HG03103 (cell line): ENCODE data around the gene UBE2H.
A peak's percentile ranks its signal among the peaks of the same experiment; 100 is the strongest.
"Not testable (repeated sequence)": the region's sequence is repeated elsewhere in the genome, so short reads cannot be mapped to it uniquely, and the experiment has no call there.

Experiments used
- ATAC-seq: cut with Tn5 transposase; IDR thresholded peaks from one replicate; pipeline ENCODE4 v1.9.1; 2021; ENCODE audit warnings: low read depth; ENCODE audit not compliant: unreplicated experiment

Gene UBE2H

DNA sequence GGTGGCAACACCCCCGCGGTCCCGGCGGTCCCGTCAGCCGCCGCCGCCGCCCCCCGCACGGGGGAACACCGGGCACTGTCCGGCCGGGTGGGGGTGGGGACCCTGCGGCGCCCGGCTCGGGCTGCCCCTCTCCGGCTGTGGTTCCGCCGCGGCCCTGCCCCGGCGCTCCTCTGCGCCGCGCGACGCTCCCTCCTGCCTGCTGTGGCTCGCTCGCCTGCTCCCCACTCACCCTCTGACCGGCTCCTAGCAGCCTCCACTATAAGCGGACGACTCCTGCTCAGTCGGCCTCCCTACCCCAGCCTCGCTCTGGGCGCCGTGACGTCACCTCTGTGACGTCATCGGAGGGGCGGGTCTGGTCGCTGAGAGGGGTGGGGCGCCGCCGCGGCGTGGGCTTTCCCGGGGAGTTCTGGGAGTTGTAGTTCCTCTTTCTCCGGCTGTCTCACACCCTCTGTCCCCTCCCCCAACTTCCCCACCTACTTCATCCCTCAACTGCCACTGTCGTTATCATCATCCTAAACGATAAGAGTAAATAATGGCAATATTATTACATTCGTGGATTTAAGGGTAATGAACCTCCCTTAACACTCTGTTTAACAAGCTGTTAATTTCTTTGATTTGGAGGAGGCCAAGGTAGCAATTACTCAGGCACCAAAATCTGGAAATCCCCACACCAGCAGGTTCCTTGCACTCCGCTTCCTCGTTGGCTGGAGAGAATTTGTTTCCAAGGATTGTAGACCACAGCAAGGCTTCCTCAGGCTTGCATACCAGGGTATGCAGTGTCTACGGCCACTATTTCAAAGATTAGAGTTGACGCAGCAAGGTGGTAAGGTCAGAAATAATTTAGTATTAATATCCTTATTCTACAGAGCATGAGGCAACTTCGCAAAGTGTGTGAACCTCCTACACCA, at the start of gene UBE2H:
Gene UBE2H (minus strand): TSS at position 308 of the 908 bp plus-strand sequence. CDS start 405 bp downstream, outside the sequence.
- ATAC-seq = peak; percentile 51

DNA sequence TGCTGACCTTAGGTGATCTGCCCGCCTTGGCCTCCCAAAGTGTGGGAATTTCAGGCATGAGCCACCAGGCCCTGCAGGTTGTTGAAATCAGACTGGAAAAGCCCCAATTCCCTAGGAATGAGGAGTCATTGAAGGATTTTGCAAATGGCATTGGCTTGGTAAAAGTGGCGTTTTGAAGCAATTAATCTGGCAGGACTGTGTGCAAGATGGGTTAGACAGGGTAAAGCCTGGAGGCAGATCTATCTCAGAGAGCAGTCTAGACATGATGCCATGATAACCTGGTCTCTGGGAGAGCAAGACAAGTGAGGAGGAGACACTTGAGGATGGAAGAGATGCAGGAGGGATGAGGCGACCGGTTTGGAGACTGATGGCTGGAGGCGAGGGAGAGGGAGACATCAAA, 45.7 kb upstream of the UBE2H start:
- no peak for ATAC-seq

DNA sequence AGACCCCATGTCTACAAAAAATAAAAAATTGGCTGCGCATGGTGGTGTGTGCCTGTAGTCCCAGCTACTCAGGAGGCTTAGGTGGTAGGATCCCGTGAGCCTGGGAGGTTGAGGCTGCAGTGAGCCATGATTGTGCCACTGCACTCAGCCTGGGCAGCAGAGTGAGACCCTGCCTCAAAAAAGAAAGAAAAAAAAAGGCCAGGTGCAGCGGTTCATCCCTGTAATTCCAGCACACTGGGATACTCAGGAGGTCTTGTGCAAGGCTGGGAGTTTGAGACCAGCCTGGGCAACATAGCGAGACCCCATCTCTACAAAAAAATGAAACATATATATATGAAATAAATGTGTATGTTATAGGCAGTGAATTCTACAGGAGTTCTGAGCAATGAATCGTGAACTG, 44.5 kb upstream of the UBE2H start:
- ATAC-seq = no peak

DNA sequence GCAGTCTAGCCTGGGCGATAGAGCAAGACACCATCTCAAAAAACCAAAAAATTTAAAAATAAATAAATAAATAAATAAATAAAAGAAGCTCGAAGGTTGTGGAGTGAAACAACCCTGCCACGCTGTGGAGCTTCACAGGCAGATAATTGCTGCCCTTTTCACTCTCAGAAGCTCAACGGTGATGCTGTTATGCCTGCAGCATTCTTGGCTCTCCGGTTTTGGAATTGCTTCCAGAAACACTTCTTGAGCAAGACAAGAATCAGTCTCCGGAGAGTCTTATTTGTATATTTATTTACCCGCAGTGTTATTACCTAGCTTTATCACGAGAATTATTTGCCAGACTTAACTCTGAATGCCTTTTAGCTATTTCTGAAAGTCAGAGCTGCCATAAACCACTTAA, 40.5 kb upstream of the UBE2H start:
- no peak for ATAC-seq

DNA sequence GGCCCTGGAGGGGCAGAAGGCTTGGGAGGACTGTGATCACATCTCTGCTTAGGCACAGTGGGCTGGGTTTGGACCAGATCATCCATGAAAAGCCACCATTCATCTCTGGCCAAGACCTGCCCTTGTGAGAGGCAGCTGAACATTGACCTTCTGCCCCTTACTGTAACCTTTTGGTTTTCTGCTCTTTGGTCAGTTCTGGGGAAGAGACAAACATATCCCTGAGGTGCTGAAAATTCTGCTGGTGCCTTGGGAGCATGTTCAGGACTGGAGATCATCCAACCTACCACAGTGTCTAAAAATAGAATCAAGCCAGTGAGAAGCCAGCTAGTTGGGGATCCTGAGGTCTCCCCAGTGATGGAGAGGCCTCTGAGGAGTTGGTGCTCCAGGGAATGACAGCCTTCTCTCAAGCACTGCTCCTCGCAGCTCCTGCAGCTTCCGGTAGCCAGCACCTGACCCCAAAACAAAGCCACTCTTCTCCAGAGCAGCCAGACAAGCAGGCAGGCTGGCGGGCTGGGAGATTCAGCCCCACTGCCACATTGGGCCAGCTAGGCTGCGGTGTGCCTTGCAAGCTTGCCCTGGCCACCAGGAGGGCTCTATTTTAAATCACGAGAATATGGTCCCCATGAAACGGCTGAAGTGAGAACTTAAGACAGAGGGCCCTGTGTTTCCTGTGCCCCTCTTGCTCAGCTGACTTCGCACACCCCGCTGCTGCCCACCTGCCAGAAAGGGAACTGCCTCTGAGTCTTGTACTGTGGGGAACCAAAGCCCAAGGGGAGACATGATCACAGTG, 37.8 kb upstream of the UBE2H start:
- no peak for ATAC-seq

DNA sequence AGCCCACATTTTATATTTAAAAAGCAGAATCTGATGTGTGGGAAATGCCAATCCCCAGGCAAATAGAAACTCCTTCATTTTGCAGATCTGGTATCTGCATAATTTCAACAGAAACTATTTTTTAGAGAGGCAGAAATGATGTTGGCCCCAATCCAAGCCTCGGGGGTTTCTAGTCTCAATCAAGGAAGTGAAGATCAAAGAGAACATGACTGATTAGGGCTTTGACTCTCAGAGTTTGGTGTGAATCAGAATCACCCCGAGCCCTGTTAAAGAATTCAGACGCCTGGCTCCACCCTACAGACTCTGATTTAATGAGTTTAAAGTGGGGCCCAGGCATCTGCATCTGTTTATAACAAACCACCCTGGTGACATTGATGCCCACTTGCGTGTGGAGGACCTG, 36.7 kb upstream of the UBE2H start:
- no peak for ATAC-seq

DNA sequence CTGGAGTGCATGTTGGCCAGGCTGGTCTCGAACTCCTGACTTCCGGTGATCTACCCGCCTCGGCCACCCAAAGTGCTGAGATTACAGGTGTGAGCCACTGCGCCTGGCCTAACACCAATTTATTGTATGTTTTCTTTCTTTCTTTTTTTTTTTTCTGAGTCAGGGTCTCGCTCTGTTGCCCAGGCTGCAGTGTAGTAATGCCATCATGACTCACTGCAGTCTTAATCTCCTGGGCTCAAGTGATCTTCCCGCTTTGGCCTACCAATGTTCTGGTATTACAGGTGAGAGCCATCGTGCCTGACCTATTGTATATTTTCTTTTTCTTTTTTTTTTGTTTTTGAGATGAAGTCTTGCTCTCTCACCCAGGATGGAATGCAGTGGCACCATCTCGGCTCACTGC, 33.8 kb upstream of the UBE2H start:
- ATAC-seq = no peak

DNA sequence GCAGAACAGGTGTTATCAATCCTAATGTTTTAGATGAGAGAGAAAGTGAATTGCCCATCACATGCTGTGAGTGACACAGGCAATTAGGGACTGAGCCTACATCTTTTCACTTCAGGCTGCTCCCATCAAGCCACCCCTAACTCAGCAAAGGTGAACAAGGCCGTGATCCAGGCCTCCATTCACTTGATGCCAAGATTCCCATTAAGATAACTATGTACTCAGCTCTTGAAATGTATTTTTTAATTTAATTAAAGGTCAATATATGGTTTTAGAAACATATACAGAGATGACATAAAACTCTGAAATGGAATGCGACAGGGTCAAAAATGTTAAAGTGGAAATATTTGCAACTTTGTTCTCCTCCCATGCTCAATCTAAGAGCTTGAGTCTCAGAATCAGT, 27.9 kb upstream of the UBE2H start:
- ATAC-seq = no peak

DNA sequence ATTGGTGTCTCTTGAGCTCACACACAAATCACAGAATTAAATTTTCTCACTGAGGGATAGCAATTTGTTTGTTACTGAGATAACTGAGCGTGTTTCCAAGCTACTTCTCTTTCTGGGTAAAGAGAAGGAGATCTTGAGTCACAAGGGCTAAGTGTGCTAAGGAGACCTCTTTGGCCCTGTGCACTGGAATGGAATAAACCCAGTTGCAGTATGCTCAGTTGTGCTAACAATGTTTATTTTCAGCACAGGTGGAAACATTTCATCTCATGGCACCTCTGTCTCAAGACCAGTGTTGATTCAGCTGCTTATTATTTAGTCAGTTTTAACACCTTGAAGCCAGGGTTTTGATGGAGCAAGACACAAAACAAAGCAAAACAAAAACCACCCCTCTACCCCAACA, 22.5 kb upstream of the UBE2H start:
- ATAC-seq = no peak

DNA sequence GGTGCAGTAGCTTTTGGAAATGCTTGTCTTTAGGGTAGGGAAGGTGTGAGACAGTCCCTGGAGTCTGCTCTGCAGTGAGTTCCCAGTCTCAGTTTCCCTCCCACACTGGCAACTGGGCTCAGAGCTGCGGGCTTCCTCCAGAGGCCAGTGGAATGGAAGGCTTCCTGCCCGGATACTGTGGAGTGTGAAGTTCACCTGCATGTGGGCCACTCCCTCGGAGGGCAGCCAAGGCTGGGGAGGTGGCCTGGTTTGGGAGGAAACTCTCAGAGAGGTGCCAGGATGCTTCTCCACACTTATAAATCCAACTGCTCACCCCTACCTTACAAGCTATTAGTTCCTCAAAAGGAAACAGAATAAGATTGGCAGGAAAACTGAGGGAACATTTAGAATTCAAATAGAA, 18.1 kb upstream of the UBE2H start:
- no peak for ATAC-seq

DNA sequence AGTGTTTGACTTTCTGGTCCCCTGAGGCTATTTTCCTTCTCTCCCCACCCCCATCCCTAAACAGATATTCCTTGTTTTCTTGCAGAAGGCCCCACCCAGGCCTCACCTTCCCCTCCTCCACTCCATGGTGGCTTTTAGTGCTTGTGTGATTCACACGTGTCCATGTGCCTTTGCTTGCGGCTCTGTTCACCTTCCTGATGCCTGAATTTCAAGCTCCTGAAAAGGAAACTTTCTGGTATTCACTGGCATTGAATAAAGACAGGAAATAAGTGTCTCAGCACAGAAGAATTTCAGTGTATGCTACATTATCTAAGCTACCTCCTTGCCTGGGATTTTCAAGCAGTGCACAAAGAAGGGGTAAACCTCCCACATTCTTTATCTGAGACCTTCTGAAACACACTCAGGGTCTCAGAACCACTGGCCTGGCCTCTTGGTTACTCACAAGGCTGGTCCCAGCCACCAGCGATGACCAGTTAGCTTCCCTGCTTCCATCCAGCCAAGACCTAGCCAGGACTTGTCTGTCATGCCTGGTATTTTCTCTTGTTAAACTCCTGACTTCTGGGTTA, 17.2 kb upstream of the UBE2H start:
- no peak for ATAC-seq

DNA sequence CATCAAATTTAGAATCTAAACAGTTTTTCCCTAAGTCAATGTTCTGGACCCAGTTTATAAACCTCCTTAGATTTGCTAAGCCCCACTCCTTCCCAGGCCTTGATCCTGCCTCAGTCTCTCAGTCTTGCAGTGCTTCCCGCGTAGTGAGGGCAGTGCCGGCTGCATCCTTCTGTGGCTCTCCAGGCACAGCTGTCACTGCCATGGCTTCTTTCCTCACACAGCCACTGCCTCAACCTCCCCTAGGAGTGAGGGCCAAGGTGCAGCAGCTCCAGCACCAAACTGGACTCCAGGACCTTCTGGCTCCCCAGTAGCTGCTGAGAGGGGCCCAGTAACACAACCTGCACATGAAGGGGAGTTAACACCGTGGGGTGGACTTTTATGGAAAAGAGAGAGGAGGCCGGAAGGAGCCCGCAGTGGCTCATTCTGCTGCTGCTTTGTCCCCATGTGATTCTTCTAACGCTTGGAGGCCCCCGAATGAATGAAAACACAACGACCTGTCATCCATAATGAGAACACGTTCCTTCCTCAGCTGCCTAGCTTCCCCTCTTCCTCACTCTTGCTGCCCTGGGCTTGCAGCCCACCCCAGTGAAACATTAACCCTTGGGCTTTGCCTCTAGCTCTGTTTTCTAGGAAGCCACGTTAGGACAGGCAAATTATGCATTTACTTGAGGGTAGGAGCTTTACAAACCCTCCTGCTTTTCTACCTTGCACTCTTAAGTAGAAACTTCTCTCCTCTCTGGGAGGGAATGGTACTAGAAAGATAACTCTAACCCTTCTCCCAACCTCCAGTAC, 16.0 kb upstream of the UBE2H start:
- ATAC-seq = no peak

DNA sequence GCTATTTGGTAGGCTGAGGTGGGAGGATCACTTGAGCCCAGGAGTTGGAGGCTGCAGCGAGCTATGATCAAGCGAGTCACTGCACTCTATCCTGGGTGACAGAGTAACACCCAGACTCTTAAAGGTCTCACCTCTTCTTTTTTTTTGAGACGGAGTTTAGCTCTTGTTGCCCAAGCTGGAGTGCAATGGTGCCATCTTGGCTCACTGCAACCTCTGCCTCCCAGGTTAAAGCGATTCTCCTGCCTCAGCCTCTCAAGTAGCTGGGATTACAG, 7.4 kb upstream of the UBE2H start:
- not testable (repeated sequence) for ATAC-seq

DNA sequence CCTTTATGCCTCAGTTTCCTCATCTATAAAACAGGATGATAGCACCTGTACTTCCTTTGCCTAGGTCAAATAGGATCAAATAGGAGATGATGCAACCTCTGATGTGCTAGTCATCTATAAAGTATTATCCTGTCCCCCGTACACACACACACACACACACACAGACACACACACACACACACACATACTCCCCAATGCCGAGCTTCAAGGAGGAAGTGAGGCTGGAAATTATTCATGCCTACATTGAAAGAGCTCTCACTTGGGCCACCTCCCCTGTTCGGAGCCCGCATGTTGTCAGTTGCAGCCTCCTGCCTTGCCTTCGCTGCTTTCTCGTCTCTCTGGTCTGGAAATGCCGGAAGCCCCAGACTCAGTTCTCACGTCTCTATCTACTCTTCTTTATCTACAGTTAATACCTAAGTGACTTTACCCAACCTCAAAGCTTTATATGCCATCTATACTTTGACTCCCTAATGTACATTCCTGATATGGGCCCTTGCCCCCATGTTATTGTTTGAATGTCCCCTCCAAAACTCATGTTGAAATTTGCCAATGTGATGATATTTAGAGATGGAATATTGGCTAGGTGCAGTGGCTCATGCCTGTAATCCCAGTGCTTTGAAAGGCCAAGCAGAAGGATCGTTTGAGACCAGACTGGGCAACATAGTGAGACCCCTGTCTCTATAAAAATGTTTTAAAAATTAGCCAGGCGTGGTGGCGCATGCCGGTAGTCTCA, 6.9 kb upstream of the UBE2H start:
- no peak for ATAC-seq

DNA sequence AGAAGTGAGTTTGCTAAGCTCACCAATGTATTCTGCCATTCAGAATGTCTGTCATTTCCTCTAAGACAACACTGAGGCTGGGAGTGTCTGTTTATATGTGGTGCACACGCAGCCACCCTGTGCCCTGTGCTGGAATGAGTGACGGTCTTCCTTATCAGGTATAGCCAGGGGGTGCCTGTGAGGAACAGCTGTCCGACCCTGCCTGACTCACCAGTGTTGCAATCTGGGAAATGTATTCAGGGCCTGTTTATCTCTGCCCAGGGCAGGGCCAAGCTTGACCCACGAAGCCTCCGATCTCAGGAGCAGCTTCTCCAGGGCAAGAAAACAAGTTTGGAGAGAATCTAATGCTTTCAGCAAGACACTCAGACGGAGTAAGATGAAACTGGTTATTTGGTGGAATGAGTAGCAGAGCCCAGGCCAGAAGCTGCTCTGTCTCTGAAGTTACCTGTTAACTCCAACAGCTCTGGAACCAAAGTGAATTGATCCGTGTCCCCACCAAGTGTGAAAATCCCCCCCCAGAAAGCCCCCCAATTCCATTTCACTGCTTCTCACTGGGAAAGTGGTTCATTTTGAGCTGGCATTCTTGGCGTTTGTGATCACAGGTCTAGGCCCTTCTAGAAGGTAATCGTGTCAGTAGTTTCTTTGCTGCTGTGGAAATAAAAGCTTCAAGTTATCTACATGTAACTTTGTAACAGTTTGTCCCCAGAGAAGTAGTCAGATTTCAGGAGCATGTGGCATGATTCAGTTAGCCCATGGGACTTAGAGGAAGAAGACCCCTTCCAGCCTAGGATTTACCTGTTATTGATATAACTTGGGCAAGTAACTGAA, 6.1 kb upstream of the UBE2H start:
- no peak for ATAC-seq

DNA sequence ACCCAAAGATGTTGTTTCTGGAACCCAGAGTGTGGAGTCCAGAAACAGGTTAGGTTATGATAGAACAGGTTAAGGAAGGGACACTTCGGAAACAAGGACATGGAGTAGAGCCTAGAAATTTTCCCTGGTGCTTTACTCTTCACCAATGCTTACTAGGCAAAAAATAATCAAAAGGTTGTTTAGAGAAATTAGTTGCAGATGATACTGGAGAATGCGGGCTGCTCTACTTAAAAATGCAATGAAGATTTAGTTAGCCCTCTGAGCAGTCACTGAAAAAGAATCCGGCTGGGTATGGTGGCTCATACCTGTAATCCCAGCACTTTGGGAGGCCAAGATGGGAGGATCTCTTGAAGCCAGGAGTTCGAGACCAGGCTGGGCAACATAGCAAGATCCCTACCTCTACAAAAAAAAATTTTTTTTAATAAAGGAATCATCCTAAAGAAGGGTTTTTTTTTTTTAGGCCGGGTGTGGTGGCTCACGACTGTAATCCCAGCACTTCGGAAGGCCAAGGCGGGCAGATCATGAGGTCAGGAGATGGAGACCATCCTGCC, 3.3 kb upstream of the UBE2H start:
- no peak for ATAC-seq

DNA sequence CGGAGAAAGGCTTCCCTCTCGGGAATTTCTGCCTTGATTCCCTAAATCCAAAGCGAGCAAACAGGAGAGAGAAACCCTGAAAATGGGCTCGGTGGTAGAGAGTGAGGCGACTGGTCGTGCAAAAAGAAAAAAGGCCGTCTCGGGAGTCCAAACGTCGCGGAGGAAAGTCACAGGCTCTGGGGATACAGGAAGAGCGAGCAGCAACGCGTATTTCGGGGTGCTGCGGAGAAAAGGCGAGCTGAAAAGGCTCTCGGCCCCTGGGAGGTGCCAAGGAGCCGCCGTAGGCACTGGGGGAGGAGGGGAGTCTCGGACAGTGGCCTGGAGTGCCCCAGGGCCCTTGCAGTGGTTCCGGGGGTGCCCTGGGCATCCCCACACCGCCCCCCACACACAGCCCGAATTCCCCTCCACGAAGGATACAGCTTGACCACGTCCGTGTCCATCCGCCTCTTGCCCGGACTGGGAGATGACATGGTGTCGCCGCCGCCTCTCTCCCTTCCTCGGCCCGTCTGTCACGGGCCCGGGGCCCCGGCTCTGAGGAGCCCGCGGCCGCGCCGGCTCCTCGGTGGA, 591 bp downstream of the UBE2H start:
- peak; percentile 3 for ATAC-seq

DNA sequence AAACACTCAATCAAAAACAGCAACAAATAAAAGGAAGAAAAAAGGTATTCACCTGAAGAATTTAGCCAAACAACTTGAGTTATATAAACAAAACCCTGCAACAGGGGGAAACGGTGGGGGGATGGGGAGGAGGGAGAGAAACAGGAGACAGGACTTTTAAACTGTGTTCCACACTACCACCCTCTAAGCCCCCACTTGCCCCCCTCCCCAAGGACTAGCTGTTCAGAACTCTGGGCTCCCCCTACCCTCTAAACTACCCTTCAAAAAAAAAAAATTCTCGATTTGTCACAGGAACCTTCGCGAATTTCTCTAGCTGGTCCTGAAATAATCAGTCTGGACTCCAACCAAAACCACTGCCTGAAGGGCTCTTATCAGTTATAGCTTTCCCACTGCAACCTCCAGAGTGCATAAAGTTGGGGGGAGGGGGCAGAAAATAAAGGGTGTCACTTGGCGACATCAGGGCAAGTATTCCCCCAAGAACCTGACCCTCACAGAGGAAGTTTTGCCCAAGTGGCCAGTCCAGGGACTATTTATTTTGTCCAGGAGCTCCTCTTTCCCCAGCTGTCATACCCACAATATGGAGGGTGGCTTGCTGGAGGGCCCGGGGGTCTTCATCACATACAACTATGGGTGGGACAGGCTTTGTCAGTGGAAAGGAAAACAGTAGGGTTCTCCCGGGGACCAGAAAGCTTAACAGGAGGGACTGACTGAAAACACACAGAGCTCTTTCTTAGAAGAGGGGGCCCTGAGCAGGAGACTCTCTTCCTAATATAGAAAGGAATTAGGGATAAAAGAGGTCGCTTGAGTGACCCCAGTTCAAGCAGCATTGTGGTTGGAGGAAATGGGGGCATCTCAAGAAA, 1.3 kb downstream of the UBE2H start:
- no peak for ATAC-seq
